Measurements from ENCODE around the gene TMEM145.
"Not testable (repeated sequence)": the region's sequence is repeated elsewhere in the genome, so short reads cannot be mapped to it uniquely, and the experiment has no call there.

TMEM145 gene

DNA sequence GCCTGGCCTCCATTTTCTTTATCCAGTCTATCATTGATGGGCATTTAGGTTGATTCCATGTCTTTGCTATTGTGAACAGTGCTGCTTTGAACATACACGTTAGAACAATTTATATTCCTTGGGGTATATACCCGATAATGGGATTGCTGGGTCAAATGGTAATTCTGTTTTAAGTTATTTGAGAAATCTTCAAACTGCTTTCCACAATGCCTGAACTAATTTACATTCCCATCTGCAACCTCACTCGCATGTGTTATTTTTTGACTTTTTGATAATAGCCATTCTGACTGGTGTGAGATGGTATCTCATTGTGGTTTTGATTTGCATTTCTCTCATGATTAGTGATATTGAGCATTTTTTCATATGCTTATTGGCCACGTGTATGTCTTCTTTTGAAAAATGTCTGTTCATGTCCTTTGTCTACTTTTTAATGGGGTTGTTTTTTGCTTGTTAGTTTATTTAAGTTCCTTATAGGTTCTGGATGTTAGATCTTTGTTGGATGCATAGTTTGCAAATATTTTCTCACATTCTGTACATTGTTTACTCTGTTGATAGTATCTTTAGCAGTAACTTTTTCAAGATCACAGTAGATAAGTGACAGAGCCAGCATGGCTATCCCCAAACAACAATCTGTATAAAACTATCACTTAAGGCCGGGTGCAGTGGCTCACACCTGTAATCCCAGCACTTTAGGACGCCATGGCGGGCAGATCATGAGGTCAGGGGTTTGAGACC, 26.2 kb downstream of the TMEM145 start:
- DNase-seq, result not testable (repeated sequence)

DNA sequence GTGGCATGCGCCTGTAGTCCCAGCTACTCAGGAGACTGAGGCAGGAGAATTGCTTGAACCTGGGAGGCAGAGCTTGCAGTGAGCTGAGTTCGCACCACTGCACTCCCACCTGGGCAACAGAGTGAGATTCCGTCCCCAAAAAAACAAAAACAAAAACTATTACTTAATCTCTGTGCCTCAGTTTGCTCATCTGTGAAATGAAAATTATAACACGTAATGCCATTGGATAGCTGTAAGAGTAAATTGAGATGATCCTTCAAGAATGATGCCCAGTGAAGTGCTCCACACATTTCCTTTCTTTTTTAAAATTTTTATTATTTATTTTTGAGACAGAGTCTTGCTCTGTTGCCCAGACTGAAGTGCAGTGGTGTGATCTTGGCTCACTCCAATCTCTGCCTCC, 26.8 kb downstream of the TMEM145 start:
- not testable (repeated sequence) for DNase-seq

DNA sequence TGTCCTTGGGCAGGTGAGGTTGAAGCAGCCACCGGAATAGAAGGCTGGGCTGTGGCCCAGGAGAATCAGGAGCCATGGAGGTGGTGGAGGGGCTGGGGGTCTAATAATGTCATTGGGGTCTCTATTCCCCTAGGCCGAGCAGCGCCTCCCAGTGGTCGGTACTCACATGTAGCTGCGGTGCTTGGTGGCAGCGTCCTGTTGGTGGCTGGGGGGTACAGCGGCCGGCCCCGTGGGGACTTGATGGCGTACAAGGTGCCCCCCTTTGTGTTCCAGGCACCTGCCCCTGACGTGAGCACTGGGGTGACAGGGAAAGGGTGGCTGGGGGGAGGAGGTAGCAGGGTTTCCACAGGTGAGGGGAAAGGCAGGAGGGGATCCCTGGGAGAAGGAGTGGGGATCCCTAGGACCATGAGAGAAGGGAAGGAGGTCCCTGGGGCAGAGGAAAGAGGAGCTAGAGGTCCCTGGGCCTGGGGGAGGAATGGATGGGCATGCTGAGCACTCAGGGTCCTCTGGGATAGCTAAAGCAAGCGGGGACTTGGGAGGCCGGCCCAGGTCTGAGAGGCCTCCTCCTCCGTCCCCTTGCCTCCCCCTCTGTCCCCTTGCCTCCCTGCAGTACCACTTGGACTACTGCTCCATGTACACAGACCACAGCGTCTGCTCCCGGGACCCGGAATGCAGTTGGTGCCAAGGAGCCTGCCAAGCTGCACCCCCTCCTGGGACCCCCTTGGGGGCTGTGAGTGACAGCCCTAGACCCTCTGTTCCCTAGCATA, 30.4 kb downstream of the TMEM145 start:
- no peak for DNase-seq

DNA sequence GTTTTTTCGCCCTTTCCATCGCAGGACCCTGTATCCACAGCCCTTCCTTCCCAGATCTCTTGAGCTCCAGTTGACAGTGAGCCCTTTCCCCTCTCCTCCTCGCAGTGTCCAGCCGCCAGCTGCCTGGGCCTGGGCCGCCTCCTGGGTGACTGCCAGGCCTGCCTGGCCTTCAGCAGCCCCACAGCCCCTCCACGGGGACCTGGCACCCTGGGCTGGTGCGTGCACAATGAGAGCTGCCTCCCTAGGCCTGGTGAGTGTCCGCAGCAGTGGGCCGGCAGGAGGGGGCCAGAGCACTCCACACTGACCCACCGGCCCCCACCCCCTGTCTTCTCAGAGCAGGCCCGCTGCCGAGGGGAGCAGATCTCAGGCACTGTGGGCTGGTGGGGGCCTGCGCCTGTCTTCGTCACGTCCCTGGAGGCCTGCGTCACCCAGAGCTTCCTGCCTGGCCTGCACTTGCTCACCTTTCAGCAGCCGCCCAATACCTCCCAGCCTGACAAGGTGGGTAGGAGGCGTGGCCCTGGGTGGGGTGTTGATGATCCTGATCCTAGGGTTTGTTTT, 31.3 kb downstream of the TMEM145 start:
- no peak for DNase-seq

DNA sequence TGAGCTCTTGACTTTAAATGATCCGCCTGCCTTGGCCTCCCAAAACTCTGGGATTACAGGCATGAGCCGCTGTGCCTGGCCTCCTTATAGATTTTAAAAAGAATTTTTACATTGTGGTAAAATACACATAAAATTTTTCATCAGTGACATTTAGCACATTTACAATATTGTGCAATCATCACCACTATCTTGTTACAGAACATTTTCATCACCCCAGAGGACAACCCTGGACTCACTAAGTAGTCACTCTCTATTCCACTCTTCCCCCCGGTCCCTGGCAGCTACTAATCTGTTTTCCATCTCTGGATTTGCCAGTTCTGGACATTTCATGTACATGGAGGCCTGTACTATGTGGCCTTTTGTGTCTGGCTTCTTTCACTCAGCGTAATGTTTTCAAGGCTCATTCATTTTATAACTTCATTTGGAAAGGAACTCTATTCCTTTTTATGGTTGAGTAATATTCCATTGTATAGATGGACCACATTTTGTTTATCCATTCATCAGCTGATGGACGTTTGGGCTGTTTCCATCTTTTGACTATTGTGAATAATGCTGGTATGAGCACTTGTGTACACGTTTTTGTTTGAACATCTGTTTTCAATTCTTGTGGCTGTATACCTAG, 32.2 kb downstream of the TMEM145 start:
- DNase-seq, result no peak

DNA sequence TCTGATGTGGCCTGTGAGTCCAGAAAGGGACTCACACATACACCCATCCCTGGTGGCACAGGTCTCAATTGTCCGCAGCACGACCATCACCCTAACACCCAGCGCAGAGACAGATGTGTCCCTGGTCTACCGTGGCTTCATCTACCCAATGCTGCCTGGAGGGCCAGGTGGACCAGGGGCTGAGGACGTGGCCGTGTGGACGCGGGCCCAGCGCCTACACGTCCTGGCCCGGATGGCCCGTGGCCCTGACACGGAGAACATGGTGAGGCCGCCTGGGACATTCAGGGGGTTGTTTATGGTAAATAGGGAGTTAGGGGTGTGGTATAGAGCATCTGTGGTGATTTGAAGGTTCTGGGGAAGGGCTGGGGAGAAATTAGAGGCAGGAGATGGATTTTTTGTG, 35.1 kb downstream of the TMEM145 start:
- DNase-seq, result no peak

DNA sequence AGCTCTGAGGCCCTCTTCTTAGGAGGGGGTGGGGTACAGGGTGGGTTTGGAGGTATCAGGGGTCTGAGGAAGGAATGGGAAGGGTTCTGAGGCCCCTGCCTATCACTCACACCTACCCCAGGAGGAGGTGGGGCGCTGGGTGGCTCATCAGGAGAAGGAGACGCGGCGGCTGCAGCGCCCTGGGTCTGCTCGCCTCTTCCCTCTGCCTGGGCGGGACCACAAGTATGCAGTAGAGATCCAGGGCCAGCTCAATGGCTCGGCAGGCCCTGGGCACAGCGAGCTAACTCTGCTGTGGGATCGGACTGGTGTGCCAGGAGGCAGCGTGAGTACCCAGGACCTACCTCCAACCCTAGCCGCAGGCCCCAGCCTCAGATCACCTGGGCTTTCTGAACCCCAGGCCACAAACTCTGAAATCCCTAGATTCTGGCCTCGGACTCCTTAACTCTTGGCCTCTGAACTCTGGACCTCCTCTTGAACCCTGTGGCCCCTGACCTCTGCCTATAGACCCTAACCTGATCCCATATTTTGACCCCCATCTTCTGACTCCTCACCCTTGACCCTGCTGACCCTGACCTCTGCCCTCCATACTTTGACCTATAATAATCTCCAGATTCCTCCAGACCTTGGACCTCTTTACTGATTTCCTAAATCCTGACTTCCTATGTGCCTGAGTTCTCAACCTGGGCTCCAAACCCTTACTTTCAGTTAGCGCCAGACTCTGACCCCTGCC, 36.4 kb downstream of the TMEM145 start:
- DNase-seq, result no peak

DNA sequence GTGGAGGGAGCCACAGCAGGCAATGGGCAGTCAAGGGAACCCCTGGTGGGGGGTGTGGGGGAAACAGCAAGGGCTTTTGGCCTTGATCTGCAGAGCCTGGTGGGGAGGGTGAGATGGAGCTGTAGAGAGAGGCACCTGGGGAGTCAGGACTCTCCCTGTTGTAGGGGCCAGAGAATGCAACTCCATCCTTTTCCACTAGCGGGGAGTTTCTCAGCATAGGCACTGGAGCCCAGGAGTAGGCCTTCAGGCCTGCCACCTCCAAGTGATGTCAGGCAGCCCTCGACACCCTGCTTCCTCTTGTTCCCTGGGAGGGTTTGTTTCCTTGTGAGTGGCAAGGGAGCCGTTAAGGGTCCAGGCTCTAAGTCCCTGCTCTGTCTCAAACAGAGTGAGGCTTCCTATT, 37.3 kb downstream of the TMEM145 start:
- no peak for DNase-seq

DNA sequence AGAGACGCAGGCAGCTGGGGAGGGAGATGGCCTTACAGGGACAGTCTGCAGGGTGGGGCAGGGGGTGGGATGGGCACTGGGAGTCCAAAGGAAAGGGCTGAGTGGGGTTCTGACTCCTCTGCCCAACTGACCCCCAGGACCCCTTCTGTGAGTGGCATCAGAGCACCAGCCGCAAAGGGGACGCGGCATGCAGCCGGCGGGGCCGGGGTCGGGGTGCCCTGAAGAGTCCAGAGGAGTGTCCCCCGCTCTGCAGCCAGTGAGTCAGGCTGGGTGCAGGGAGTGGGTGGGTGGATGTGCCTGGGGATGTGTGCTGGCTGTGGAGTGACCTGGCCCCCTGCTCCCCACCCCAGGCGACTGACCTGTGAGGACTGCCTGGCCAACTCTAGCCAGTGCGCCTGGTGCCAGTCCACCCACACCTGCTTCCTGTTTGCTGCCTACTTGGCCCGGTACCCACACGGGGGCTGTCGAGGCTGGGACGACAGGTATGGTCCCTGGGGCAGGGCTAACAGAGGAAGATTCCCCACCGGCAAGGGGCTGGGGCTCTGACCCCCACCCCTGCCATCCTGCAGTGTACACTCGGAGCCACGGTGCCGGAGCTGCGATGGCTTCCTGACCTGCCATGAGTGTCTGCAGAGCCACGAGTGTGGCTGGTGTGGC, 38.1 kb downstream of the TMEM145 start:
- no peak for DNase-seq

DNA sequence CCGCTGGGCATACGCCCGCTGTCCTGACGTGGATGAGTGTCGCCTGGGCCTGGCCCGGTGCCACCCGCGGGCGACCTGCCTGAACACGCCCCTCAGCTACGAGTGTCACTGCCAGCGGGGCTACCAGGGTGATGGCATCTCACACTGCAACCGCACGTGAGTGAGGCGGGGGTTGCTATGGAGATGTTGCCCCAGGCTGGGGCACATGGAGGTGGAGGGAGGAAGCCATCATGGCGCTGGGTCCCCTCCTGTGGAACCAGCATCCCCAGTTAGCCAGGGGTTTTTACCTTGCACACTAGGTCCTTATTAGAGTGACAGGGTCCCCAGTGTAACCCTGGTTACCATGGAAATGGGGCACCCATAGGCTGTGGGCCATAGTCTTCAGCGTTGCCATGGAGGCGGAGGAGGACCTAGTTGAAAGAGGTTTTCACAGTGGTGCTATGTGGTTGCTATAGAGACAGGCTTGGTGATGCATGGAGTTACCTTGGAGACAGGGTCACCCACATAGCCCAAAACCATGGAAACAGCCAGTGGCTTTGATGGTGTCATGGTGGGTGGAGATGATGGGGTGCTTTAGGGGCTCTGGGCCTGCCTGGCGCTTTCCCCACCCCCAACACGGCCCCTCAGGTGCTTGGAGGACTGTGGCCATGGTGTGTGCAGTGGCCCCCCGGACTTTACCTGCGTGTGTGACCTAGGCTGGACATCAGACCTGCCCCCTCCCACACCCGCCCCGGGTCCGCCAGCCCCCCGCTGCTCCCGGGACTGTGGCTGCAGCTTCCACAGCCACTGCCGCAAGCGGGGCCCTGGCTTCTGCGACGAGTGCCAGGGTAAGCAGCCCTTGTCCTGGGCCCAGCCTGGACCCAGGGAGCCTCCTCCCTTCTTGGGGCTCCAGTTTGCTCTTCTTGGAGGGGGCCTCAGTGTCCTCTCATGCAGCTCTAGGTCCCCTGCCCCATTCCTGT, 39.5 kb downstream of the TMEM145 start:
- peak; percentile 91 for DNase-seq

DNA sequence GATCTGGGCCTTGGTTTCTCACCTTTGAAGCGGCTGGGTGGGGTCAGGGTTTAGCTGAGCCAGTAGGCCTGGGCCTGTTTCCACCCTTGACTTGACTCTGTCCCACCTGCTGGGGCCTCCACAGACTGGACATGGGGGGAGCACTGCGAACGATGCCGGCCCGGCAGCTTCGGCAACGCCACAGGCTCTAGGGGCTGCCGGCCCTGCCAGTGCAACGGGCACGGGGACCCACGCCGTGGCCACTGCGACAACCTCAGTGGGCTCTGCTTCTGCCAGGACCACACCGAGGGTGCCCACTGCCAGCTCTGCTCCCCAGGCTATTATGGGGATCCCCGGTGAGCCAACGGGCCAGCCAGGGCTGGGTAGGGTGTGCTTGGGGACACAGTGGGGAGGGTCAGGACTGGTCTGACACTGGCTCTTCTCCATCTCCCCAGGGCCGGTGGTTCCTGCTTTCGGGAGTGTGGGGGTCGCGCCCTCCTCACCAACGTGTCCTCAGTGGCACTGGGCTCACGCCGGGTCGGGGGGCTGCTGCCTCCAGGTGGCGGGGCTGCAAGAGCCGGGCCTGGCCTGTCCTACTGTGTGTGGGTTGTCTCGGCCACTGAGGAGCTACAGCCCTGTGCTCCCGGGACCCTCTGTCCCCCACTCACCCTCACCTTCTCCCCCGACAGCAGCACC, 40.4 kb downstream of the TMEM145 start:
- DNase-seq, result no peak

DNA sequence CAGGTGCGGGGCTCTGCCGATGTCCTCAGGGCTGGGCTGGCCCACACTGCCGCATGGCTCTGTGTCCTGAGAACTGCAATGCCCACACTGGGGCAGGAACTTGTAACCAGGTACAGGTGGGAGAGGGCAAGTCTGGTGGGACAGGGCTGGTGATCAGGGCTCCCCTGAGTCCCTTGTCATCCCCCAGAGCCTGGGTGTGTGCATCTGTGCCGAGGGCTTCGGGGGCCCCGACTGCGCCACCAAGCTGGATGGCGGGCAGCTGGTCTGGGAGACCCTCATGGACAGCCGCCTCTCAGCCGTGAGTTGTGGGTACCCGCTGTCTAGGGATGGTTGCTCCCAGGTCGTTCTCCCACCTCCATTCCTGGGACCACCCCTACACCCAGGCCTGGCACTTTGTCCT, 42.8 kb downstream of the TMEM145 start:
- DNase-seq, result no peak

DNA sequence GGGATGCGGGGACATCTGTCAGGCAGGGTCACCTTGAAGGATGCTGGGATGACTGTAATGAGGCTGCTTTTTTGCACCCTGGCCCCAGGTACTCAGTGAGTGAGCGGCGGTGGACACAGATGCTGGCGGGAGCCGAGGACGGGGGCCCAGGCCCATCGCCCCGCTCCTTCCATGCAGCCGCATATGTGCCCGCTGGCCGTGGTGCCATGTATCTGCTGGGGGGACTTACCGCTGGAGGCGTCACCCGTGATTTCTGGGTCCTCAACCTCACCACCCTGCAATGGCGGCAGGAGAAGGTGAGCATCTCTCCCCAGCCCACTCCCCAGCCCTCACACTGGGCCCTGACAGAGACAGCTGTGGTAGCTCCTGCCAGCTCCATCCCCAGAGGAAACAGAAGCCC, 43.6 kb downstream of the TMEM145 start:
- DNase-seq, result no peak

DNA sequence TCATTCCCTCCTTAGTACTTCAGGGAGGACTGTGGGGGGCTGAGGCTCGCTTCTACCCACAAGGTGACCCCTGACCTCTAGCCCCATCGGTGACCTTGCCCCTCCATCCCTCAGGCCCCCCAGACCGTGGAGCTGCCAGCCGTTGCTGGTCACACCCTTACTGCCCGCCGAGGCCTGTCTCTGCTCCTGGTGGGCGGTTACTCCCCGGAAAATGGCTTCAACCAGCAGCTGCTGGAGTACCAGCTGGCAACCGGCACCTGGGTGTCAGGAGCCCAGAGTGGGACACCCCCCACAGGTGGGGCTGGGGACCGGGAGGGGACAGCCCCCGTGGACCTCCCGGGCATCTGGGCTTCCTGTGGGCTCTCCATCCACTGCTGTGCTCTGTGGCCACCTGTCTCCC, 44.2 kb downstream of the TMEM145 start:
- no peak for DNase-seq

DNA sequence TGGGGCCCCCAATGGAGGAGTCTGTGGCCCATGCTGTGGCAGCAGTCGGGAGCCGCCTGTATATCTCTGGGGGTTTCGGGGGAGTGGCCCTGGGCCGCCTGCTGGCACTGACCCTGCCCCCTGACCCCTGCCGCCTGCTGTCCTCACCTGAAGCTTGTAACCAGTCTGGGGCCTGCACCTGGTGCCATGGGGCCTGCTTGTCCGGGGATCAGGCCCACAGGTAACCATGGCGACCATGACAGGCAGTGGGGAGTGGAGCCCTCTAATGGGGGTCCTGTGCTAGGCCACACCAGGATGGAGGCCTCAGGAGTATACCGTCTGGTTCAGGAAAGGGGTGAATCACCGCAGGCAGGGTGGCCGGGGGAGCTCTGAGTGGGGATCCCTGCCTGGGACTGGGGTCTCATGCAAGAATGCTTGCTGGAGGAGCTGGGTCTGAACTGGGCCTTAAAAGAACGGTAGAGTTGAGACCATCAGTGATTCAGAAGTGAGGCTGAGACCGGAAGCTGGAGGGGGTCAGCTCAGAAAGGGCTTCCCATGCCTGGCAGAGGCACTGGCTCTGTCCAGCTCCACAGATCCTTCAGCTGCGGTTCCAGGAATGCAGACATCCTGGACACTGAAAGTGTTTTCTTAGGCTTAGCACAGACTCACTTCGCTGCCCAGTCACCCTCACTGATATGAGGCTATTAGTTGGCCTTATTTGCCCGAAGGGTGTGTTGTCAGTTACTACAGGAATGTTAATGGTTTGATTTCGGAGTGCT, 47.9 kb downstream of the TMEM145 start:
- no peak for DNase-seq

DNA sequence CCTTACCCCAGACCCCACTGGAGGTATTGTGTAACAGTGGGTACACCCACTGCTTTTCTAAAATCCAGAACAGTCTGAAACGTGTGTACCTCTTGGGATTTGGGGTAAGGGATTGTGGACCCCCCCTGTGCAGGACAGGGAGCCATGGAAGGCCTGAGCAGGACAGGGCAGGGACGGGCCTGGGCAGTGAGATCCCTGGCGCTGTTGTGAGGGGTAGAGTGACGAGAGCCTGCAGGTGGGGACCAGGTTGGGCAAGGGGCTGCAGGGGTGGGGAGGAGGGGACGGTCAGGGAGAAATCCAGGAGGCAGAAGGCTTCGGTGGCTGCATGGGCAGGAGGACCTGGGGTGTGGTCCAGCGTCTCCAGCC, 48.4 kb downstream of the TMEM145 start:
- DNase-seq, result no peak

DNA sequence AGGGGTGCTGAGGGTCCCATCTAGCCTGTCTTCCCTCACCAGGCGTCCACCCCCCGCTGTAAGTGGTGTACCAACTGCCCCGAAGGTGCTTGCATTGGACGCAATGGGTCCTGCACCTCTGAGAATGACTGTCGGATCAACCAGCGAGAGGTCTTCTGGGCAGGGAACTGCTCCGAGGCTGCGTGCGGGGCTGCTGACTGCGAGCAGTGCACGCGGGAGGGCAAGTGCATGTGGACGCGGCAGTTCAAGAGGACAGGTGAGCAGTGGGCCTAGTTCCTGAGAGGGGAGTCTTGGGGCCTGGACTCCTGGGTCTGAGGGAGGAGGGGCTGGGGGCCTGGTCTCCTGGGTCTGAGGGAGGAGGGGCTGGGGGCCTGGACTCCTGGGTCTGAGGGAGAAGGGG, 49.2 kb downstream of the TMEM145 start:
- no peak for DNase-seq

DNA sequence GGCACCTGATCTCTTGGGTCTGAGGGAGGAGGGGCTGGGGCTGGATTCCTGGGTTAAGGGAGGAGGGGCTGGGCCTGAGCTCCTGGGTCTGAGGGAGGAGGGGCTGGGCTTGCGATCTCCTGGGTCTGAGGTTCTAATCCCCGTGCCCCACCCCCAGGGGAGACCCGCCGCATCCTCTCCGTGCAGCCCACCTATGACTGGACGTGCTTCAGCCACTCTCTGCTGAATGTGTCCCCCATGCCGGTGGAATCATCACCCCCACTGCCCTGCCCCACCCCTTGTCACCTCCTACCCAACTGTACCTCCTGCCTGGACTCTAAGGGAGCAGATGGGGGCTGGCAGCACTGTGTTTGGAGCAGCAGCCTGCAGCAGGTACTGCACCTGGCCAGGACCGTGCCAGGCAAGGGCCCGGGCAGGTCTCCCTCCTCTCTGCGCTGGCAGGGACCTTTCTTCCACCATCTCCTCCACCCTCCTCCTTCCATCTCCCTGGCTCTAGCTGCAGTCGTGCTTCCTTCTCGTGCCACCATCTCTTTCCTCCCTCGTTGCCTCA, 49.9 kb downstream of the TMEM145 start:
- no peak for DNase-seq

DNA sequence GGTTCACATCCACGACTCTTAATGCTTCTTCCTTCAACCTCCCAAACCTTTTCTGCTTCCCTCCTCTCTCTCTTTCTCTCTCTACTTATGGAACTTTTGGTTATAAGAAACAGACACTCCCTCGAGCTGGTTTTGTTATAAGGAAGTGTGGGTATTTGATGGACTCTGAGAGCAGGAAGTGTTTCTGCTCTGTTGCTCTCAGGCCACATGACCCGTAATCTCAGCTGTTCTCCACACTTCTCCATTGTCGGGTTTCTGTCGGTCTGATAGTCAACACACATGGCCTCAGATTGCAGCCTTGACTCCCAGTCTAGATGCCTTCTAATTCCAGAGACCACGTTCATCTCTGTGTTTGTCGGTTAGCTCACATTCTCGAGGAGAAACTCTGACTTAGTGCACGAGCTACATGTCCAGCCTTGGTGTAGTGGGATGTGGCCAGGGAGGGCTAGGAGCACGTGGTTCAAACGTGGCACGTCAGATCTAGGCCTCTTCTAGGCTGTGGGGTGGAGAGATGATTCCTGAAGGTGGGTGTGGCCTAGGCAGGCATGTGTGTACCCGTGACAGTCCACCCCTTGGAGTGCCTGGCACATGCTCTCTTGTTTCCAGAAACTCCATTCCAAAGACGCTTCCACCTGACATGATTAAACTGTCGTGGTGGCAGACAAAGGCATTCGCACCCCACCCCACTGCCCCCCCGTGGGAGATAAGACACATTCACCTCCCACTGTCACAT, 50.7 kb downstream of the TMEM145 start:
- DNase-seq, result no peak

Data from eye (tissue), 1 donor.